KG1 (cell line): ENCODE data around the gene DNAJC7.
A peak's percentile ranks its signal among the peaks of the same experiment; 100 is the strongest.

Experiments used
- DNase-seq: peaks from one replicate; lab custom pipeline; 2025; lab: John Stamatoyannopoulos, UW

Gene DNAJC7, protein sequence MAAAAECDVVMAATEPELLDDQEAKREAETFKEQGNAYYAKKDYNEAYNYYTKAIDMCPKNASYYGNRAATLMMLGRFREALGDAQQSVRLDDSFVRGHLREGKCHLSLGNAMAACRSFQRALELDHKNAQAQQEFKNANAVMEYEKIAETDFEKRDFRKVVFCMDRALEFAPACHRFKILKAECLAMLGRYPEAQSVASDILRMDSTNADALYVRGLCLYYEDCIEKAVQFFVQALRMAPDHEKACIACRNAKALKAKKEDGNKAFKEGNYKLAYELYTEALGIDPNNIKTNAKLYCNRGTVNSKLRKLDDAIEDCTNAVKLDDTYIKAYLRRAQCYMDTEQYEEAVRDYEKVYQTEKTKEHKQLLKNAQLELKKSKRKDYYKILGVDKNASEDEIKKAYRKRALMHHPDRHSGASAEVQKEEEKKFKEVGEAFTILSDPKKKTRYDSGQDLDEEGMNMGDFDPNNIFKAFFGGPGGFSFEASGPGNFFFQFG

DNA sequence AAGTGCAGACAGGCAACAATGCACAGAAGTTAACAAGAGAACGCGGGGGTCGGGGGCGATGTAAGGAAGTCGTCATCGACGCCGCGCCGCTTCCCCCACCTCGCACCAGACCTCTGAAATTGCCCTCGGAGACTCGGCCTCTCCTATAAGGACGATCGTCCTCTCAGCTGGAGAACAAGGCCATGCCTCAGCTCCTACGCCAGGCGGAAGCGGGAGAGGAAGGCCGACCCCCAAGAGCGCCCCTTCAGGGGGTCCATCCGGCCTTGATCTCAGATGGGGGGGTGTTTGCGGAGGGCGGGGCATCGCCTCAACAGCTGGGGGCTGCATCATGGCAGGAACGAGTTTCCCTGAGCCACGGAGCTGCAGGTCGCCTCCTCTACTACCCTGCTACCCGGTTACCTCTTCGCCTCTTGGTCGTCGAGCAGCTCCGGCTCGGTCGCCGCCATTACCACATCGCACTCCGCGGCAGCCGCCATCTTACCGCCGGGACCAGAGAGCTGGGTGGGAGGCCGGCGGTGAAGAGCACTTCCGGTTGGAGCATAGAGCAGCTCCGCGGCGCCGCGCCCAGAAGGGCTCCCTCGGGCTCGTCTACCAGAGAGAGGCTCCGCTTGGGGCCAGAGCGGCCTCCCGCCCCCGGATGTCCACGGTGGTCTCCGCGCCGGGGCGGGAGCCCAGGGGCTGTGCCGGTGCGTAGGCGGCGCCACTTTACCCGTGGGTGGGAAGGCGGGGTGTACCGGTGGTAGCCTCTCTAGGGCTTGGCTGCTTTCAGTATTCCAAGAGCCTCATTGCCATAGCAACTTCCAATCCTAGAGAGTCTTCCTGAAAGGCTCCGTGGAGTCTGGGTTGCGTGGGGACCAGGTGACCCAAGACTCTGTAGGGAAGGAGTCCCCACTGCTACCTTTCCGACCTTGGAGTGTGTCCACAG, at the start of gene DNAJC7:
Gene DNAJC7 (minus strand): TSS at position 499 of the 925 bp plus-strand sequence. CDS start 23 bp downstream, at position 476.
- peak; percentile 85 for DNase-seq

DNA sequence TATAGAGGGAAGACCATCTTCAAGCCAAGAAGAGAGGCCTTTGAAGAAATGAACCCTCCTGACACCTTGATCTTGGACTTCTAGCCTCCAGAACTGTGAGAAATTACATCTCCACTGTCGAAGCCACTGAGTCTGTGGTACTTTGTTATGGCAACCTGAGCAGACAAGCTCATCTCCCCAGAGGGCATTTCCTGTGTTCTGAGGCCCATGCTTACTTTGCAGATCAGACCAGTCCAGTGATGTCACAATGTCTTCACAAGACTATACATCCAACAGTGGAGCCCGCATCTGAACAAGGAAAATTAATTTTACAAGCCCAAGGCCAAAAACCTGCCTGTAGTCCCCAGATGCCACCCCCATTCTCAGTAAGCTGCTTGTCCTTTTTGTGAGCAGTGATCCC, 48.0 kb upstream of the DNAJC7 start:
- no peak for DNase-seq

DNA sequence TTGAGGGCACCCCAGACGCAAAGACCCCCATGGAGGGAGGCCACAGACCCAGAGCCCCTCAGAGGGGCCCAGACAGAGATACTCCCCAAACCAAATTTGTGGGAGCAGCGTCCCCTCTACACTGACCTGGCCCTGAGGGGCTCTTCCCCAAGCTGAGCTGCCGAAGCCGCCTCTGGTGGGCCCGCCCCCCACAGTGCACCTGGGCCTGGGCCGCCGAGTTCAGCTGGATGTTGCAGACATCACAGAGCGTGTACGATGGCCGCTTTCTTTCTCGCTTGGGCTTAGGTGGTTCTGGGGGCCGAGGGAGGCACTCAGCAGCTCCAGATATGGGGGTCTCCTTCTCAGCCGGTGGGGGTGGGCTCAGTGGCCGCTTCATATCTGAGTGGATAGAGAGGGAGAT, 45.4 kb upstream of the DNAJC7 start:
- DNase-seq, result no peak

DNA sequence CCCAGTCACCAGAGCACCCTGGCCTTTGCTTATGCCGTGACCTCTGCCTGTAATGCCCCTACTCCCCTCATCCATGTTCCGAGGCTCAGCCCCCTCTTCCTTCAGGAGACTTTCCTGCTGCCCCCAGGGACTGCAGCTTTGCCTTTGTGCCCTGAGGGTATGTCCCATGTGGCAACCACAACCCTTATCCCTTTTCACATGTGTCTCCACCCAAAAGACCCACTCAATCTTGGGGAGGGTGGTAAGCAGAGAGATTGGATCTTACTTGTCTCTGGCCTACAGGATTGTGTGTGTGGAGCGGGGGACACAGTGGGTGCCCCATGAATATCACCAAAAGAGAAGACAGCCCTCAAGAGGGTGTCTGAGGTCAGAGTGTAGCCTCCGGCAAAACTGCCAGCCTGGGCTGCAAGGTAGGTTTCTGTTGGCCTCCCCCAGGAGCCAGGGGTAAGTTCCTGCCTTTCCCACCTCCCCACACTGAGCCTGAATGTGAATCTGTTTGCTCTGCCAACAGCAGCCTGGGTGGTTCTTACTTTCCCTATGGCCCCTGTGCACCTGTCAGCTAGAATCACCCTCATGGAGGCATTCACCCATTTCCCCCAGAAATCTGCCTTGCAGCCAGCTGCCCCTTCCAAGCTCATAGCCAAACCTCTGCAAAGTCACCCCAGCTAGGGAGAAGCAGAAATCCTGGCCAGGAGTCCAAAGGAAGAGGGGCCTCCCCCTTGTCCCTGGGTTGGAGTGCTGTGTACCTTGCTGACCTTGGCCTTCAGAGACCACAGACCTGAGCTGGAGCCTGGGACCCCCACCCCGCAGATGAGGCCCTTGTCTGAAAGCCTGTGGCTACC, 44.6 kb upstream of the DNAJC7 start:
- DNase-seq, result no peak

DNA sequence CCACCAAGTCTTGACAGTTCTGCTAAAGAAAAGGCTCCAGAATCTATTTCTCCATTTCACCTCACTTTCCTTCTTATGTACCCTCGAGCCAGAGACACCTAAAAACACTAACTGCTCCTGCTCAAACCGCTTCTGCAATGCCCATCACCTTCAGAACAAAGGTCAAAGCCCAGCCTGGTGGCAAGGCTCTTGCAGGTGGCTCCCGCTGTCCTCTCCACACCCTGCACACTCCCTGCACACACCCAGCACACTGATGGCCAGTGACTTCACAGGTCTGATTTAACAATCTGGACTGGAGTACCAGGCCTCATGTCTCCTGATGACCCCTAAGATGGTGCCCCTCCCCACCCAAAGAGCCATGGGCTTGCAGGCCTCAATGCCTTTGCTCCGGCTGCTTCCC, 43.0 kb upstream of the DNAJC7 start:
- no peak for DNase-seq

DNA sequence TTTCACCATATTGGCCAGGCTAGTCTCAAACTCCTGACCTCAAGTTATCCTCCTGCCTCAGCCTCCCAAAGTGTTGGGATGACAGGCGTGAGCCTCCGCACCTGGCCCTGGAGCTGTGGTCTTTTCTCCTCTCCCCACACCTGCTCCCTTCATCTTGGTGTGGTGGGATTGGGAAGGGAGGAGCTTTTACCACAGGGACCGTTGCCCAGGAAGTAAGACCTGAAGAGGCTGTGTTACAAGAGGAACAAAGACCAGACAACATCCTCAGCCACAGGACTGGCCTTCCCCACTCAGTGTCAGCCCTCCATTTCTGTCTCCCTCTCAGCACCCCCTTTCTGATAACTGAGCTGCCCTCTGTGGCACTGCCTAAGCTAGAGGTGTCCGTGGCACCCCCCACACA, 42.6 kb upstream of the DNAJC7 start:
- no peak for DNase-seq

DNA sequence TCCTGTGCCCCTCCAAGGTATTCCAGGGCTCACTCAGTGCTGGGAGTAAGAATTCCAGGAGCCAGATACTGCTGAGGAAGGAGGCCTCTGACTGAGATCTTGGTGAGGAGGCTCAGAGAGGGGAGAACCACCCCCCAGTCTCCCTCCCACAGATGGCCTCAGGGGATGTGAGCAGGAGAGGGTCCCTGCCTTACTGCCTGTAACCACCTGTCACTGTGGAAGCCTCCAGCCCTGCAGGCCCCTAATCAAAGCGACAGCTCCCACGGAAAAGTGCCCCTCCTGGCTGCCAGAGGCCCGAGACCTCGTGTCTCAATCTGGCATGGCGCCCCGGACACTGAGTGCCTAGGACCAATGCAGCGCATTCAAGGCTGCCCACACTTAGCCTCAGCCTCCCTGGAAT, 40.8 kb upstream of the DNAJC7 start:
- no peak for DNase-seq

DNA sequence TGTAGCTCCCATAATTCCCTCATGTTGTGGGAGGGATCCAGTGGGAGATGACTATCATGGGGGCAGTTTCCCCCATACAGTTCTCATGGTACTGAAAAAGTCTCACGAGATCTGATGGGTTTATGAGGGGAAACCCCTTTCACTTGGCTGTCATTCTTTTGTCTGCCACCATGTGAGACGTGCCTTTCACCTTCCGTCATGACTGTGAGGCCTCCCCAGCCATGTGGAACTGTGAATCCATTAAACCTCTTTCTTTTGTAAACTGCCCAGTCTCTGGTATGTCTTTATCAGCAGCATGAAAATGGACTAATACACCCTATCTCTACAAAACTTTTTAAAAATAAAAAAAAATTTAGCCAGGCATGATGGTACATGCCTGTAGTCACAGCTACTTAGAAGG, 39.4 kb upstream of the DNAJC7 start:
- no peak for DNase-seq

DNA sequence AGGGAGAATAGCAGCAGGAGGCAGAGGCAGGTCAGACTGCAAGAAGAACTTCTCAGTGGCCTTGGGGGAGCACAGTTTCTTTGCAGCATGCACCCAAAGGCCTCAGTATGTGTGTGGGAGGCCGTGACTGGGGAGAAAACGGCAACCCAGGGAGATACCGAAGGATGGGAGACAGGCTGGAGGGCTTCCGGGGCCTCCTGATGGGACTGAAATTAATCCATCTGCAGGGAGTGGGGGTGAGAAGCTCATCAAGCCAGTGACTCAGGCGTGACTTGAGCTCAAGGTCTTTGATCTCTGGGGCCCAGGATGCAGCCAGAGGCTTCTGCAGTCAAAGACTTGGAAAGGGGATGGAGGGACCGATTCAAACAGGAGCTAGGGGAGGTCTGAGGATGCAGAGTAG, 38.3 kb upstream of the DNAJC7 start:
- DNase-seq, result no peak

DNA sequence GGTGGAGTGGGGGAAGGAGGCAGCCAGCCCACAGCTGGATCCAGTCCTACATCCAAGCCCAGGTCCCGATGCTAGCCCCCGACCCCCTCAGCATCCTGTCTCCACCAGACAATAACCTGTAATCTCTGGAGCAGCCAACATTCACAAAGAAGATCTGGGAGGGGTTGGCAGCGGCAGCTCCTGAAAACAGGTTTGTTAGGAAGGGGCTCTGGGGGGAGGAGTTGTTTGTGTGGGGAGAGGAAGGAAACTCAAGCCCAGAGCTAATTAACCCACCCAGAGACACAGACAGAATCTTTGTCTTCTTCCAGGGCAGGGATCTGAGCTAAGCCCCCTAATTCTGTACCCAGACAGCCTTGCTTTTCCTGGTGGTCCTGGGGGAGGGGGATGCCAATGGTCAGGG, 37.8 kb upstream of the DNAJC7 start:
- no peak for DNase-seq

DNA sequence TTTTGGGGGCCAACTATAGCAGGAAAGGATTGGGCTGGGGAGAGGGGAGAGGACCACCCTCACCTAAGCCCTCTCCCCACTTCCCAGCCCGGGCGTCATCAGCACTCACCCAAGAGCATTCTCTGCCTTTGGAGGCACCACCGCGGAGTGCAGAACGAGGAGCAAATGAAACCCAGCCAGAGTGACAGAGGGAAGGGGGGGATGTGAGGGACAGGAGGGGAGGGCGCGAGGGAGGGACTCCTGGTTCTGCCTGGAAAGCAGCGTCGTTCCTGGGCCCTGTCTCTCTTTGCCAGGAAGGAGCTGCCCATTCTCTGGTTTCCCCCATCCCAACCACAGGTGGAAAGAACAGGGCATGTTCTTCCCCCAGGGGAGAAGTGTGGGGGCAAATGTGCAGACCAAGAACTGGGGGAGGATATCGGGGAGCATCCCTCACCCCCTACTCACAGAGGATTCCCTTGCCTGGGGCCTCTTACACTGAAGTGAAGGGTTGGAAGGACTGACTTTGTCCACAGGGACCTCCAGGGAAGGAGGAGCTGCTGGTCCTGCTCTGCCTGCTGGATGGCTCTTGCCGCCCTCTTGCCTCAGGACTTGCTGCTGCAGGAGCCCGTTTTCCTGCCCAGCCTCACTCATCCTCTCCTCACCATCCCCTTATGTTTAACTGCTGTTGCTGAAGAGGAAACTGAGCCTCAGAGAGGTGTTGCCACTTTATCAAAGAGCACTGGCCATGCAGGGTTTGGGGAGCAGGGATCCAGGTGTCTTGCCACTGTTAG, 36.7 kb upstream of the DNAJC7 start:
- no peak for DNase-seq

DNA sequence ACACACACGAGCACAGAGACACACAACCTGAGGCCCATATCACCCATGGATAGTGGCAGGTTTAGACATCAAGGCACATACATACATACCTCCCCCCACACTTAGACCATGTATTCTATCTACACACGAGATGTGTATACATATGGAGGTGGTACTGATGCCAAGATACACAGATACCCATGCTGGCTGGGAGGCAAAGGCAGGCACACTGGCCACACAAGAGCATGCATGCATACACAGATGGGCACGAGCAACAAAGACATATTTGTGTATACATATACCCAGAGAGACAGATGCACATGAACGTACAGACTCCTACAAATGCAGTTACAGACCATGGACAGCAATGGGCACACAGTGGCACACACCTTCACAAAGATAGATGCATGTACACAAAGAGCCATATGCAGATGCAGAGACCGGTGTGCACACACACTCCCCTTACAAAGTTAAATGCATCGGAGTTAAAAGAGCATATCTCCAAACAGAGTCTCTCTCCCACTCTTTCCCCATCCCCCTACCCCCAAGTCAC, 35.2 kb upstream of the DNAJC7 start:
- no peak for DNase-seq

DNA sequence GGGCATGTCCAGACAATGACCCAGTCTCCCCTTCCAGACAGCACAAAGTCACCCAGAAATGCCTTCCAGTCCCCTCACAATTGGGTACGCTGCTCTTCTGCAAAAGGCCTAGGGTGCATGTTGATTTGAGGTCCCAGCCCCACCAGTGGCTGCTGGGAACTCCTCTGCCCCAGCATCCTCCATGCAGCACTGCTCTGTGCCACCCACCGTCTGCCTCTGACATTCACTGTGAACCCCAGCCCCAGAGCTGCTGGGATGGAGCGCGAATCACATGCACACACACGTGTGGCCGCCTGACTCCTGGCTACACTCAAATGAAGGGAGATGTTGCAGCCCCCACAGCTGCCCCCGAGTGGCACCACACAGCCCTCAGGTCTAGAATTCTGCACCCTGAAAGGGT, 34.4 kb upstream of the DNAJC7 start:
- DNase-seq, result no peak

DNA sequence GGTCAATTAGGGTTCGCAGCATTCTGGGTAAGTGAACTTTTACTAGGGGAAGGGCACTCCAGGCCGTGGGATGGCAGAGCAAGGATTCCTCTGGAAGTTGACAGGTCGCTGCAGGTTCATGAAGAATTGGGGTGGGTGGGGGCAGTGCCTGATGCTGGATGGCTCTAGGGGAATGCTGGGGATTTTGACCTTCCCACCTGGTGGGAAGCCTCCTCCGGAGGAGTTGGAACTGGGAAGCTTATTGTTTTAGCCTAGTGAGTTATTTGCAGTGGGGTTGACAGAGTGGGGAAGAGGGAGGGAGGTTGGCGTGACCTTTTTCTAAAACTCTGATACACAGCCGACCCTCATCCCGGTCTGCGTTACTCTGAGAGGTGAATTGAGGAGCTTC, 33.8 kb upstream of the DNAJC7 start:
- DNase-seq, result no peak

DNA sequence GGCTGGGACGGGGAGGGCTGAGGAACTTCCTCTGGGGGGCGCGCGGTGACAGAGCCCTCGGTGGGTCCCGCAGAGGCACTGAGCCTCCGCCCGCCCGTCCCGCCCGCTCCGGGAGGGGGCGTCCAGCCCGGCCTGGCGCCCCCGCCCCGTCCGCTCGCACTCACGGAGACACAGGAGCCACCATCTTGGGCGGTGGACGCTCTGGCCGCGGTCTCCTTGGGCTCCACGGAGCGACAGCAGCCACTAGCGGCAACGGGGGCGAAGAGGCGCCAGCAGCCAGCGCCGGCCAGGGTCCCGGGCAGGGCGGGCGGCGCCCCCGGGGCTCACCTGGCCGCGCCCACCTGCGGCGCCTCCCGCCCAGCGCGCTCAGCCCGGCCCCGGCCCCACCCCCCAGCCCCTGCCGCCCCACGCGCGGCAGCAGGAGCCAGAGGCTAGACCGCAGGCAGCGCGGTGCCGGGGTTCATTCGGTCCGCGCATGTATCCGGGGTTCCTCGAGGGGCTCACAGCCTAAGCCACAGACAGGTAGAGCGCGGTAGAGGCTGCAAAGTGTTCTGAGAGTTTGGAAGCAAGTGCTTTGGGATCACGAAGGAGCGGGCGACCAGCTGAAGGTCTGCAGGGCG, 33.3 kb upstream of the DNAJC7 start, which contains the start of gene C17orf113:
Gene C17orf113 (minus strand): TSS at position 209 of the 620 bp plus-strand sequence. CDS start 7,225 bp downstream, outside the sequence.
- no peak for DNase-seq

DNA sequence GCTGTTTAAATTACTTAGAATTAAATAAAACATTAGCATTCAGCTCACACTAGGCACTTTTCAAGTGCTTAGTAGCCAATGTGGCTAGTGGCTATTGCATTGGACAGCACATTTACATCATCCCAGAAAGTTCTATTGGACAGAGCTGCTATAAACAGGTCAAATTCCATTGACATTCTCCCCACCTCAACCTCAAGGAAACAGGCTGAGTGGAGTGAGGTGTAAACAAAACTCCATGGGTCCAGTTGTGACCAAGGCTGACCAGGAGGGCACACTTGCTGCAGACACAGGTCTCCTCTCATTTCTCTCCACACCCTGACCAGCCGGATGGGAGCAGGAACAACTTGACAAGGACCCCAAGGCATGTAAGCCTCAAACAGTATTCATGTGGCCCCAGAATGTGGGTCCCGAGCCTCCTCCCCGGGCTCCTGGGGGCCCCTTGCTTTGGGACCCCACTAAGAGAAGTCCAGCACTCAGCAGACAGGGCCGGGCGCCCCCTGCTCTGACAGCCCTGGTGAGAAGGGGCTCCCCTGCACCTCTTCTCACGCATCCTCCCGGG, 32.7 kb upstream of the DNAJC7 start:
- no peak for DNase-seq

DNA sequence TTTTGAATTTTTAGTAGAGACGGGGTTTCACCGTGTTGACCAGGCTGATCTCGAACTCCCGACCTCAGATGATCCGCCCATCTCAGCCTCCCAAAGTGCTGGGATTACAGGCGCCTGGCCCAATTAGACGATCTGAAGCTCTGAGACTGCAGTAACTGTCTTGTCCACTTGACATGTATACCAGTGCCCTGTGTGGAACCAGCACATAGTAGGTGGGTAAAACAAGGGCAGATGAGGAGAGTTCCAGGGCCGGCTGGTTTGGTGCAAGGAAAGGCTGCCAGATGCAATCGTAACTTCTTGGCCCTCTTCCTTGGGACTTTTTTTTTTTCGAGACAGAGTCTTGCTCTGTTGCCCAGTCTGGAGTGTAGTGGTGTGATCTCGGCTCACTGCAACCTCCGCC, 30.1 kb upstream of the DNAJC7 start:
- DNase-seq, result no peak

DNA sequence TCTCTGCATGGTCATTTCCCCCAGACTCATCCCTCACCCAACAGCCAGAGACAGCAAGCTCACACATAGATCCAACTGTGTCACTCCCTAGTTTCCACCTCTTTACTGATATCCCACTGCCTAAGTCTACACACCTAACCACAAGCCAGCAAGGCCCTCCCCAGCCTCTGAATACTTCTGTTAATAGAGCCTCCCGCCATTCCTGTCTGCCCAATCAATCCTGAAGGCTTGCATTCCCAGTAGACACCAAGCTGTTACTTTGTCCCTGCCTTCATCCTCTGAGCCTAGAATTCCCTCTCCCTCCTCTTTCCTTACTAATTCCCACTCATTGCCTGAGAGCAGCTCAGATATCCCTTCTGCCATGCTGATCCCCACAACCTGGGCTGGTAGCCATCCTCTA, 28.5 kb upstream of the DNAJC7 start:
- DNase-seq, result no peak

DNA sequence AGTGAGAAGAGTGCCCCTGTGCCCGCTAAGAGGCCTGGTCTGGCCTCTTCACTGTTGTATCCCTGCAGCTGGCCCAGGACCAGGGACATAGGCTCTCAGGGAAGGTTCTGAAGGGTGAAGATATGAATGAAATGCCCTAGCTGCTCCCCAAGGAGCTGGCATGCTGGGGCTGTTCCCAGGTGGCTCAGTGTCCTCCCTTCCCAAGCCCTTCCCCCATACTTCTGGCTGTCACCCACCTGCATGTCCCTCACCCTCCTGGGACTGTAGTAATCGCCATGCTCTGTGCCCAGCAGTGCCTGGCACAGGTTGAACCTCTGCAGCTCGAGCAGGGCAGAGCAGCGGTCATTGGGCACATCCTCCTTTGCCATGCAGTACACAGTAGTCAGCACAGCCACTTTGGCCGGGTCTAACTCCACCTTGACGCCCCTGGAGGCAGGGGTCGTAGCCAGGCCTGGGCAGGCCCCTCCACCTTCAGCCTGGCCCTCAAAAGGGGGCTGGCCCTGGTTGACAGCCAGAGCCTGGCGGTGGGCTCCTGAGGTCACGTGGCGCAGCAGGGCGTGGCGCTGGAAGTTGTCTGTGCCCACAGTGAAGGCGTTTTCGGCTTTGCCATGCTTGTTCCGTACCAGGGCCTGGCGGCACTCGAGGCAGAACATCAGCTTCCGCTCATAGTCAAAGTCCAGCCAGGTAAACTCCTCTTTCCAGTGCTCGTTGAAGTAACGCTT, 25.5 kb upstream of the DNAJC7 start:
- DNase-seq, result no peak
